Activated CD4-positive, alpha-beta T cell treated with anti-CD3 and anti-CD28 coated beads, Interleukin-2, Interleukin-6, amounts not matched to agents 100 ng/mL and 50 ng/mL, durations not matched to agents 16 hours and 8 hours (primary cell): Measurements from ENCODE around the gene GBA3.

ENCODE experiments used
- DNase-seq: peaks from one replicate; pipeline ENCODE4 v3.0.0-alpha.2; 2020

GBA3 gene

DNA sequence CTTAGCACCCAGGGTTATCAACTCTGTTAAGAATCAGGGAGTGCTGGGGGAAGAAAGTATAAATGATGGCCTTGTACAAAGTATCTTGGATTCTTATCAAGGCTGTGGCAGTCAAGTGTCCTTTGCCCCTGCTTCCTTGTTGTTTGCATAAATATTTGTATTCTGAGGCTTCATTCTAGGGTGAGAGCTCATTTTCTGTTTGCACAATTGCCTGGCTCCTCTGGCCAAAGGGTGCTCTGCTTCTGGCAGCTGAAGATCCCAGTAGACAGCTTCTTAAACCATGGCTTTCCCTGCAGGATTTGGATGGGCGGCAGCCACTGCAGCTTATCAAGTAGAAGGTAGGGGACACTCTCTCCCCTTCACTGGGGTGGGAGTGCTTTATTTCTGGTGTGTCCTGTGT is at the start of gene GBA3:
Gene GBA3 (plus strand): TSS at position 202 of the 400 bp plus-strand sequence.
- no peak for DNase-seq

DNA sequence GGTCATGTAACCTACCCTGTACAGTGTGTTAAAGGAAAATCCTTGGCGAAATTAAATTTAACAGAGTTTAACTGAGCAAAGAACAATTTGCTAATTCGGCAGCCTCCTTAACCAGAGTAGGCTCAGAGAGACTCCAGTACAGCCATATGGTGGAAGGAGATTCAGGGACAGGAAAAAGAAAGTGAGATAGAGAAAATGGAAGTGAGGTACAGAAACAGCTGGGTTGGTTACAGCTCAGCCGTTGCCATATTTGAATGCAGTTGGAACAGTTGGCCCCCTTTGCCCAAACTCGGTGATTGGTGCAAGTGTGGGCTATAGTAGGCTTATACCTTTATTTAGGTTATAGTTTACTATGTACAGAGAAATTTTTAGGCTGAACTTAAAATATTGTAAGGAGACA is 48.8 kb upstream of the GBA3 start:
- DNase-seq: no peak

DNA sequence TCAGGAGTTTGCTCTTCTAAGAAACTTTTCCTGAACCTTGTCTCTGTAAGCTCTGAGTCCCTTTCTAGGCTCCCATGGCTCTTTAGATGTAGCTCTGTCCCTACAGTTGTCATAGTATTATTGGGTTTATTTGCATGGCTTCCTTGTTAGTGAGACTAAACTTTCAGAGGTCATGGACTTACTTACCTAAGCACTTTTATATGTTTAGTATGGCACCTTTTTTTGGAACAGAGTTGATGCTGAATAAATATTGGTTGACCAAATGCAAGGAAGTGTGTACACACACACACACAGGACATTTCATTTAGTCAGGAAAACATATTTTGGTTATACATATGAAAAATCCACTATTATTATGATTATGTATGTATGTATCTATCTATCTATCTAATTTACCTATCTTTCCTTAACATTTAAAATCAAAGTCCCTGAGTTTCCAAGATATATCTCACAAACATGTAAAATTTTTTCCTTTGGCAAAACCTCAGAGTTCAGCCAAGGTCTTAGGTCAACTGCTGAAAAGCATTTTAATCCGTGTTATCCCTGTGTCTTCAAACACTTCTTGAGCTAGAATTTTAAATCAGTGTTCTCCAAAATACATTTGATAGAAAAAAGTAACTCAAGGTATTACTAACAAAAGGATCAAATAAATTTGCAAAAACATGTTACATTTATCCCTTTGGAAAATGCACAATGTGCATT is 47.1 kb upstream of the GBA3 start:
- DNase-seq: no peak

DNA sequence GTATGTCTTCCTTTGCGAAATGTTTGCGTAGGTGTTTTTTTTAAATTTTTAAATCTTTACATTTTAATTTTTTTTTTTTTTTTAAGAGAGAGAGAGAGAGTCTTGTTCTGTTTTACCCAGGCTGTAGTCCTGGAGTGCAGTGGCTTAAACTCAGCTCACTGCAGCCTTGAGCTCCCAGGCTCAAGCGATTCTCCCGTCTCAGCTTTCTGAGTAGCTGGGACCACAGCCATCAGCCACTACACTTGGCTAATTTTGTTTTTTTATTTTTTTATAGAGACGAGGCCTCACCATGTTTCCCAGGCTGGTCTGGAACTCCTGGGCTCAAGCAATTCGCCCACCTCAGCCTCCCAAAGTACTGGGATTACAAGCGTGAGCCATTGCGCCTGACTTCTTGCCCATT is 43.7 kb upstream of the GBA3 start:
- DNase-seq: no peak

DNA sequence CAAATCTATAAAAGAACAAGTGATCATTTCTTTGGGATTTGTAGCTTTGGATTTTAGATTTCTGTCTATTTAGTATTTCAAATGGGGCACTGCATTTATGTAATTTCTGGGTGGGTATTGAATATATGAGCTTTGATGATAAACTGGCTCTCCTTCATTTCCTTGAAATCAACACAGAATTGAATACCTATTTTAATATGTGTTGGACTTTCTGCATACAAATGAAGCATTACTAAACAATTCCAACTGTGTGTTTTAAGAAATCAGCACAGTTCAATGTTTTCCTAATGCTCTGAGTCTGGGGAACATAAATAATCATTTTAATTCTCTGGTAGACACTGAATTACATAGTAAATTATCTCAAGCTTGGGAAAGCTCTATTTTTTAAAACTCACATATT is 42.0 kb upstream of the GBA3 start:
- no peak for DNase-seq

DNA sequence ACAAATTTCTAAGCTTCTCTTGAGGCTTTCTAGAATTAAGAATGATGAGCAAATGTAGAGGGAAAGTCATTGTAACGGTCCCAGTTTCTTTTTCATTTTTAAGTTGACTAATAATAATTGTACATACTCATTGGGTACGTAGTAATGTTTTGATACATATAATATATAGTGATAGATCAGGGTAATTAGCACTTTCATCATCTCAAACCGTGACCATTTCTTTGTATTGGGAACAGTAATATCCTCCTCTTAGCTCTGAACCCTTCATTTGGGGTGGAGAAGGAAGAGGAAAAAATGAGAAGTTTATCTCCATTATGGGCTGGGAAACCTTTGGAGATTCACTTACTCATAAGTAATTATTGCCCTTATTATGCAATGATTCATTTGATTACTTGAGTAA is 39.0 kb upstream of the GBA3 start:
- no peak for DNase-seq

DNA sequence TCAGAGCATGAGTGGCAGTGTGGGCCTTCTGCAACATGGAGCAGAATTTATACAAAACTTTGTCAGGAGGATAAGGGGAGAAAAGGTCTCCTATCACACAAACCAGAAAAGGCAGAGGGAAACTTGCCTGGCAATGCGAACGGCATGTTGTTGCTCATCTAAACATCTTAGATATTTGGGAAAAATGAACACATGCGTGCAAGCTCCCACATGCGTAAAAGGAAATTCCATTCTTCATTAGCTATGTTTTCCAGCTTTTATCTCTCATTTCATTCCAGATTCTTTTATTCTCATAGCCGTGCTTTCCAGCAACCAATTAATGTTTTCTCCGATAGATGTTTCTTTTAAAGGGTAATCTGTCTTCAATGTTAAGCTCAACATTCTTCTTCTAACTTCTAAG is 31.3 kb upstream of the GBA3 start:
- no peak for DNase-seq

DNA sequence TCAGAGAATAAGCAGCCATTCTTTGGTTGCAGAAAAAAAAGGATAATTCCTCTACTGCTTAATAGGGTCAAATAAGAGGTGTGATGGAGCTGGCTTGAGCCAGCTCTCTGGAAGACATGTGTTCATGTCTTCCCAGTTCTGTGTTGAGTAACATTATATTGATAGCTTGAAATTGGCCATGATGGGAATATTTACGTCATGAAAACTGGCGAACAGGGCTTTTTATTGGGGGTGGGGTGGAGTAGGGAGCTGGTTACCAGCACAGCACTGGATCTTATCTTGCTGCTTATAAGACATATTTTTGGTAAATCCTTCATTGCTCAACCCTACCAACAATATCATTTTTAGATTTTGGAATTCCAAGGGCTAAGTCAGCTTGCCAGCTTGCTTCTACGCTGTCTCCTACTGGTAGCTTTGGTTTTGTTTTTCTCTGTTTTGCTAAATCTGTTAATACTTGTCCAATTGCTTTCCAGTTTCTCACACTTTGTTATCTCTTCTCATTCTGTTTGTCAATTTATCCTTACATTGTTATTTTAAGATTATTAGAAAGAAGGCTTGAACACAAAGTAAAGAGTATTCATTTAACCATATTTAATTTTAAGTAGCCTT is 25.3 kb upstream of the GBA3 start:
- no peak for DNase-seq

DNA sequence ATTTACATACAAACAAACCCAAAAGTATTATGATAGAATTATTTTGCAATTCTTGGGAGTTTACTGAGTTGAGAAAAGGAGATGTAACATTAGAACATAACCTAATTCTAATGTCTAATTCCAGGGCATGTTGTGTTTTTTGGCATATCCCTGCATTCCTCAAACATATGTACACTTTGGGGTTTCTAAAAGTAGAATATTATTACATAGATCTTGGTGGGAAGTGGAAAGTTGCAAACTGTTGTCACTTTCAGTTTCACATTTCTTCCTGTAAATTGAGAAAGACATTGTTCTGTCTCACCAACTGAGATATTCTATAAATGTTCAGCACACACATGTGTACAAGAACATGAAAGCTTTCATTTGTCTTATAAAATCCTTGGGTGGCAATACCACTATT is 24.4 kb upstream of the GBA3 start:
- no peak for DNase-seq

DNA sequence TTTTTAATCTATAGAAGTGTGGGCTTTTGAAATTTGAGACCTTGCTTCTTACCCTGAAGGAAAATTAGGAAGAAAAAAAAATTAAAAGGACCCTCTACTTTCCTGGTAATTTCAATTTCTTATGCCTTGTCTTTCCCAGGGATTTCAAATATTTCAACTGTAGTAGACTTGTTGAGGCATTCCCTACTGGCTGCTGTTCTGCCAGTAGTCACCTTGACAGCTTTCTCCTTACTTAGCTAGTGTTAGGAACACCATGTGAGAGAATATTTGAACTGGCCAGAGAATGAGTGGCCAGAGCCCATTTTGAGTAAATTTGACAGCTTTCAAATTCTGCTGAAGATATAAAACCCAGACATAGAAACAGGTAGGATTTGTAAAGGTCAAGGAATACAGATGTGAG is 24.0 kb upstream of the GBA3 start:
- no peak for DNase-seq

DNA sequence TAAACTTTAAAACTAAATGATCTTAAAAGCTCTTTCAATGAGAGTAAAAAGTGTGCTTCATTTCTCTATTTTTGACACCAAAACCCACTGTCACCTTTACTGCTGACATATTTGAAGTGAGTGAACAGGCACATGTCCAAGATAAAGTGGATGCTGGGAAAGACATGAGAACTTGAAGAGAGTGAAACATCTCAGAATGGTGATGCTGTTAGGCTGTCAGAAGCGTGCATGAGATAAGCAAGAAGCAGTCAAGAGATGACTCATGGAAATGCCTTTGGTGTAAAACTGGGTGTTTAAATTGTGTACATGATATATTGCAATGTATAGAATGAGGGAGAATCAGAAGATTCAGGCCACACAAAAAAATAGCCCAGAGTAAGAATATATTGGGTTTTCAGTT is 21.8 kb upstream of the GBA3 start:
- peak; percentile 39 for DNase-seq

DNA sequence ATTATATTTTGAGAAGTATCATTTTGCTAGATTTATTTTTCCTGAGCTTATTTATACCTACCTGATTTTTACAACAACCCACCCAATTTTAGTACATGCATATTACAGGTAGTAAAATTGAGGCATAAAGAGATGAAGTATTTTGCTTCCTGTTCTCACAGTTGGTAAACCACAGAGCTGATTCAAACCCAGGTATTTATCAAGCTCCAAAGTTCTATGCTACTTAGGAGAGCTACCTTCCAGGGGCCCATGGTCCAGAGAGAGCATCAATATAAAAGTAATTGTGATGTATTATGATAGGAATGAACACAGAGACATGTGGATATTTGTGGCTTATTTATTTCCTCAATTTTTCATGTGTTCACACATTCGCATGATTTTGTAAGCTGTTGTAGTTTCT is 20.2 kb upstream of the GBA3 start:
- DNase-seq: no peak

DNA sequence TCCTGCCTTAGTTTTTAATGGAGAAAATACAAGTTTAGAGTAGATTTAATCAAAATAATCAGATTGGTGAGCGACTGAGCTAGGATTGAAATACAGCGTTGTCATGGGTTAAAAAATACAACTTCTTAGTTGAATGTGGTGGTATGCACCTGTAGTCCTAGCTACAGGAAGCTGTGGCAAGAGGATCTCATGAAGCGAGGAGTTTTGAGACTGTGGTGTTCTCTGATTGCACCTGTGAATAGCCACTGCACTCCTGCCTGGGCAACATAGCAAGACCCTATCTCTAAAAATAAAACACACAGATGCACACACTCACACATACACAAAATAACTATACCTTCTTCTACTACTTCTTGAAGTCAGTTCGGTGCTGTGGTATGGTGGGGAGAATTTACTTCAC is 19.8 kb upstream of the GBA3 start:
- no peak for DNase-seq

DNA sequence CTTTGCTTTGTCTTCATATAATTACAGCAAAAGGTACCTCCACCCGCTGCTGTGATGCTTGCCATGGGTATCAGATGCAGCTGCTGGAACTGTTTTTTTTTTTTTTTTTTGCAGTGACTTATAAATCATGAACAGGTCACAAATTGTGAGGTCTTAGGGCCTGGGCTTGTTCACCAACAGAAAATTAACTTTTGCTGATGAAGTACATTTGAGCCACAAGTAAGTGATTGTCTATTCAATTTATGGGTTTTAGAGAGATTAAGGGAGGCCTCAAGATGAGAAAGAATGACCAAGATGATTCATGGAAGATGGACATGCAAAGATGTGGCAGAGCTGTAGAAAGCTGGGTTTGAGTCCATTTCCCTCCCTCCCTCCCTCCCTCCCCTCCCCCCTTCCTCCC is 18.0 kb upstream of the GBA3 start:
- no peak for DNase-seq

DNA sequence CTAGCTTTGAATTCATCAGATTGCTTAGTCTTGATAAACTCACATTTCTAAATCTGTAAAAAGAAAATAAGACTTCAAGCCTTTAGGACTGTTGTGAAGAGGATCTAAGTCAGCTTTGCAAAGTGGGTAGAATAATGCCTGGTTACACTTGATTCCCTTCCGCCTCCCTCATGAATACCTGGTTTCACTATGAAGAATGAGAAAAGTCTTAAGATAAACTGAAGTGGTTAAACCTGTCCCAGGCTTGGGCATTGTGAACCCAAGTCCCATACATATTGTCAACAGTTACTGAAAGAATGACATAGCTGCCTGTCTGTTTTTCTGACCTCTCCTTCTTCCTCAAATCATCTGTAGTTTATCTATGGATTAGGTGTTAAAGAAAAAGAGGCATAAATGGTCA is 16.7 kb upstream of the GBA3 start:
- DNase-seq: no peak

DNA sequence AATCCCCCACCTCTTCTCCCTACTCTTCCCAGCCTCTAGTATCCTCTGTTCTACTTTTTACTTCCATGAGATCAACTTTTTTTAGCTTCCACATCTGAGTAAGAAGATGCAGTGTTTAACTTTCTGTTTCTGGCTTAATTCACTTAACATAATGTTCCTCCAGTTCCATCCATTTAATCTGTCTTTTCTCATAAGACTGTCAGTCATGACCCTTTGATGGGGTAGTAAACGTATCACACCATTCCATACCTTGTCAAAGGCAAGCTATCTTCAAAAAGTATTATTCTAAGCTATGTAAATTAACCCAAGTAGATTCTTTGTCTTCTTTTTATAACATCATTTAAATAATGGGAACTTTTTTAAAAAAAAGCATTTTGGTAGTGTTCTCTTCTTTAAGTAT is 15.0 kb upstream of the GBA3 start:
- no peak for DNase-seq

DNA sequence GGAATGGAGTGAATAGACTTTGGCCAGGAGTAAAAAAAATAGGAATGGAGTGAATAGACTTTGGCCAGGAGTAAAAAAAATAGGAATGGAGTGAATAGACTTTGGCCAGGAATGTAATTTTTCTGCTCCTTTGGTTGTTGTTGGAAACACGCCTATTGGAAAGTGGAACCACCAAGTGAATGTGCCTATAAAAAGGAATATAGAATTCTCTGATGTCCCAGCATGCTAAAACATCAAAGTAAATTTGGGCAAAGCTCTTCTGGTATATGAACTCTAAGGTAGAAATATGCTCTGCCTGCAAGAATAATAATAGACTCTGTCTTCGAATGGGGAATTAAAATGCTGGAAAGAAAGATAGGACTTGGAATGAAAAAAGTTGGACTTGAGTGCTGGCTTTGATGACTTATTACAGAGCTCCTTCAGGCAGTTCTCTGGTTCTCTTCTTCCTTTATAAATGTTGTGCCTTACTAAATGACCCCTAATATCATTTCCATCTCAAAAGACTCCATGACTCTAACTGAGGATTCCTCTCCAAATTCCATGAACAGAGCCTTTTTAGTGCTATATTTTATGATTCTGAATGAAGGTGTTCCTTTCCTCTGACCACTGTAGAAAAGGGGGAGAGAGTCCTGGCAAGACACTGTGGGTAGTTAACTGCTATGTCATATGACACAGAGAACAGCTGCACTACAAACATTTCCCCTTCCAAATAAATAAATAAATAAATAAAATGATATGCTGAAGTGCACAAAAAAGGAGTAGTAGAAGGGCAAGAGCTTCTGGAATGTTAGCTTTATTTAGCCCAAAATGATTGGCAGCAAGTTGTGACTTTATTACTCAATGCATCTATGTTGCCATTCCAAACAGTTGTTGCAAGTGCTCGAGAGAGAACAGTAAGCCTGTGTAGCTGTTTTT is 13.5 kb upstream of the GBA3 start:
- no peak for DNase-seq

DNA sequence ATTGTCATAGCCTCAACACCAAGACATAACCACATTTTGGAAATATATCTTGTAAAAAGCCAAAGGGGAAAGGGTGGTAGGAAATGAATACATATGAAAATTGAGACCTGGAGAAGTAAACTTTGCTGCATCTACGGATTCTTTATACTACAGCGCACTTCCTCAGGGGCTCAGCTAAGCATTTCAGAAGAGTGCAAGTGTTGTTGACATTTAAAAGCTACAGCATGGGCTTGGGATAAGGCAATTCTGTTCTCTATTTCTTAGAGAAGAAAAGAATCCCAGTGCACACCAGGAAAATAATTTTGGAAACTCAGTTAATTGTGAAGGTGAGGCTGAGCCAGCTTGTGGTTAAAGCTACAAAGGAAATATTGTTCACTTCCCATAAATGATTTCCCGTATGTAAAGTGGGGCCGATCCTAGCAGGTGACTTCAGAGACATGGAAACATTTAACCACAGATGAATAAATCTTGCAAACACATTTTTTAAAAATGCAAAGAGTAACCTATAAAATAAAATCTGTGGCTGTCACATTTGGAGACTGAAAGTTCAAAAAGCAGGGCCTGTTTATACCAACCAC is 12.6 kb upstream of the GBA3 start:
- no peak for DNase-seq

DNA sequence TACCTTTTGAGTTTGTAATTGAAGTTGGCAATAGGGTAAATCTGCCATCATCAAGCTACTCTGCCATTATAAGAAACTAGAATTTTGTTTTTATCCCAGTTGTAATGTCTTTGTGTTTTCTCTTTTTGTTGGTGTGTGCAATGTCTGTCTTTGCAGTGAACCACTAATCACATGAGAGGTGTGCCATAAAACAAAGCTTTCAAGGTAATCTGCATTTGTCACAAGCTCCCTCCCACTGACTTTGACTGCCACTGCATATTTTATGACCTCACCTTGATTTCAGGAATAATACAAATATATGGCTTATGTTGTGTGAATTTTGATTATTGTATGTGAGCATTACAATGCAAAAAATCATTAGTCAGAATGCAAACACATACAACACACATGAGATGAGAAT is 9.0 kb upstream of the GBA3 start:
- no peak for DNase-seq

DNA sequence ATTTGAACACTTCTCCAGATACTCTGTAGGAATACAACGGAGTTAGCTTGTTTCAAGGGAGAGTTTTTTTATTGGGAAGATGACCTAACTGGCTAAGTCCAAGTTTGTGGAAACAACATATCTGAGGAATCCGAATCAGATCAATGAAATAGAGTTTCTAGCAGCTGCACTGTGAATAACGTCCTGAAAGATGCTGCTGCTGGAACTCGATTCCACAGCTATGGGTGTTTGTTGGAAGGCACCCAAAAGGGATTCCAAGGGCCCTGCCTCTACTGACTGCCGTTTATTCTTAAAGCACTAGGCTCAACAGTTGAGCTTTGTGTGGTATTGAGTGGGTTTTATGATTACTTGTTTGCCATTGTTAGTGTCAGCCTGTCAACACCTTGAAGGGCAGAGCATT is 6.6 kb upstream of the GBA3 start:
- DNase-seq: no peak

DNA sequence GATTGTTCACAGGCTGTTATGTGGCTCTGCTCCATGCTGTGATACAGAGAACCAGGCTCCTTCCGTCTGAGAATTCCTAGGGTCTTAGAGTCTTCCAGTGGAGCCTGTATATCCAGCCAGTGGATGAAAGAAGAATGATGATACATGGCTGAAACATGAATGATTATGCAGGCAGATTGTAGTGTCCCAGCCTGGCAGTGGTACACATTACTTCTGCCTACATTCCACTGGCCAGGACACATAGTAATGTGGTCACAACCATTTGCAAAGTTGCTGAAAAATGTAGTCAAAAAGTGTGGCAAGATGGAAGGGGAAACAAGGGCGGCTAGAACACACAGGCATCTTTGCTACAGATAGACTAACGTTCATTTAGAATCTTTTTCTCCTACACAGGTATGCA is 4.5 kb upstream of the GBA3 start:
- DNase-seq: no peak

DNA sequence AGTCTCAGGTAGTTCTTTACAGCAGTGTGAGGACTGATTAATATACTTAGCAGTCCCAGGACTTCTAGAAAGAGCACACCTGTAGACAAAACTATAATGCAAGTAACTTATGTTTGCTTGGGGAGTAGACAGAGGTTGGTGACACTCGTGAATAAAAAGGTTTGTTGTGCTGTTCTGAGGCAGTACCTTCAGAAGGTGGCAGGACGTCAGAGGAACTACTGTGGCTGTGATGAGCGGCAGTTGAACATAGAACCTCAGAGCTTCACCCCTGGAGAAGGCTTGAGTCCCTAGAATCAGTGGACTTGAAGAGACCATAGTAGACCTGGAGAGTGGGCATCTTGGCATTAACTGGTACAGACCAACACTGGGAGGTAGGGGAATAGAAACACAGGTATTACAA is 3.3 kb upstream of the GBA3 start:
- no peak for DNase-seq

DNA sequence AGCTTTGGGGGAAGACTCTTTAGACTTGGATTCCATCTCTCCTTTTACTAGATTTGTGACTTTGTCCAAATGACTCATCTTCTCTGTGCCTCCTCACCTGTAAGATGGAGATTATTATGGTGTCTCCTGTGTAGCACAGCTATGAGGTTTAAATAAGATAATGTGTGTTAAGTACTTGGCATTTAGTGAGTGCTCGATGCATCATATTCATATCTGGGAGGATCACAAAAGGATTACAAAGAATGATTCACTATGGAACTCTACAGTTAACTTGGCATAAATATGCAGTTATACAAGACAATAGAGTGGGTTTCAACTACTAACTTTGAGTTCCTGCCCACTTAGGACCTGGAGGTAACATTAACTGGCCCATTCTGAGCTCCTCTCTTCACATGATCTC is 2.3 kb downstream of the GBA3 start:
- DNase-seq: no peak

DNA sequence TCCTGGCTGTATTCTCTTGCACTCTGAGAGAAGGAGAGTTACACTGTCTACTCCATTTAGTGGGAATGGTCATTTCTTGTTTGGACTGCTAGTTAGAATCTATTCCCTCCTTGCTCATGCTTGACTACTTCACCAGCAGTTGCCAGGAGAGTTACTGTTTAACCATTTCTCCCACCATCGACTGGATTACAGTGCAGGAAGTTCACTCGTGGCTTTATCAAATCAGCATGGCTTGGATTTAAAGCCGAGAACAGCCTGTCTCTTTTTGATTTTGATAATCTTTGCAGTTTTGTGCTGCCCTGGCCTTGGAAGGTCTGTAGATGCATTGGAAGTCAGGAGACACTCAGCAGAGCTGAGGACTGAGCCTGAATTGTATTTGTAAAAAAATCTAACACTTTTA is 3.2 kb downstream of the GBA3 start:
- DNase-seq: no peak
